Gastroesophageal sphincter (tissue), 3 donors: ENCODE data around the gene WDFY3.

Source experiments
- CTCF ChIP-seq, 4 experiments: fragments of 200-600 bp in 2 of 4; fragments of 450-650 bp in 2 of 4; sonication (generic) in 1 of 4; IDR thresholded peaks; one replicate each; pipeline ENCODE4 v1.5.1; 2017 to 2019; ENCODE audit warnings: antibody characterized with exemption in 4 of 4, mild to moderate bottlenecking in 2 of 4, moderate library complexity in 2 of 4
- EP300 ChIP-seq: sonication (generic); formaldehyde crosslinking; IDR thresholded peaks from one replicate; pipeline ENCODE4 v1.6.1; 2017; ENCODE audit warnings: antibody characterized with exemption, mild to moderate bottlenecking
- POLR2A ChIP-seq, 2 donors: fragments of 450-650 bp; IDR thresholded peaks; one replicate each; pipeline ENCODE4 v1.6.1; 2017; ENCODE audit warnings: antibody characterized with exemption in 2 of 2, mild to moderate bottlenecking in 2 of 2, moderate library complexity in 1 of 2

- TF ChIP-seq CTCF (IDR thresholded peaks at IDR 0.05) (no peak), EP300 (no peak), POLR2A (IDR thresholded peaks at IDR 0.05) (no peak)
Measured at GRCh38 chr4:84917086-84917821, 49.2 kb downstream of the WDFY3 start.
